RWPE1 (cell line): ENCODE measurements around the gene APOBEC3H.

Experiments used
- CTCF ChIA-PET: fragments of 350-600 bp; sonication (Branson Sonifier 250); formaldehyde crosslinking; extraction: SDS; loops from one replicate; lab custom pipeline; 2021; lab: Yijun Ruan, JAX
- POLR2A ChIA-PET: fragments of 400-600 bp; formaldehyde crosslinking; extraction: SDS; loops from one replicate; lab custom pipeline; 2020; ENCODE audit warnings: antibody characterized with exemption; ENCODE audit not compliant: low non-redundant PET; lab: Yijun Ruan, JAX
- DNase-seq: peaks from one replicate; pipeline ENCODE4 v3.0.0; 2012; ENCODE audit warnings: low spot score
- H3K27ac ChIP-seq: fragments of 450-650 bp; 2 replicates; pipeline ENCODE4 v1.5.1; 2017
- CTCF ChIP-seq: fragments of 450-650 bp; conservative IDR thresholded peaks from 2 replicates; pipeline ENCODE4 v1.5.1; 2017; ENCODE audit warnings: low read depth, mild to moderate bottlenecking

APOBEC3H gene

GRCh38 chr22:39123751-39124581 lies 26.9 kb downstream of the APOBEC3H start:
- no peak overlapping the region for H3K27ac ChIP-seq
- no peak for DNase-seq
- TF ChIP-seq CTCF, result no peak
- ChIA-PET POLR2A (no interaction called here), CTCF (interaction anchor here (0.6 kb wide), 1 partner anchor 82 kb away, joined by 3 read pairs; no protein-coding TSS in a partner anchor)

GRCh38 chr22:39125622-39126021 lies 28.6 kb downstream of the APOBEC3H start:
- ChIA-PET POLR2A (no interaction called here), CTCF (interaction anchor here (0.7 kb wide), 1 partner anchor 298 kb away, joined by 8 read pairs; no protein-coding TSS in a partner anchor)
- TF ChIP-seq CTCF, result no peak
- no peak overlapping the region for H3K27ac ChIP-seq
- DNase-seq, result no peak

DNA sequence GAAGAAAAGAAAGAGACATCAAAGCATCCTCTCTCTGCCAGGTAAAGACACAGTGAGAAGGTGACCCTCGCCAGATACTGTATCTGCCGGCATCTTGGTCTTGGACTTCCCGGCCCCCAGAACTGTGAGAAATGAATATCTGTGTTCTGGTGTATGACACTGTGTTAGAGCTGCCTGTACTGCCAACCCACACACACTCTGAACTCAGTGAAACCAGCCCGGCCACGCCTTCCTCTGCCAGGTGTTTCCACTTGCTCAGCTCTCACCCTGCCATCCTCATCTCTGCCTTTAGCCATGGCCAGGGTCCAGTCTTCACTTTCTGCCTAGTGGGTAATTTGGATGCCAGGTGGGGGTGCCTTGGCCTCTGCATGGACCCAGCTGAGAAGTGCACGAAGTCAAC lies 31.5 kb downstream of the APOBEC3H start:
- ChIA-PET CTCF (interaction anchor here (0.7 kb wide), 1 partner anchor 469 kb away, joined by 4 read pairs; no protein-coding TSS in a partner anchor), POLR2A (no interaction called here)
- H3K27ac ChIP-seq, result no peak overlapping the region
- DNase-seq, result no peak
- no peak for TF ChIP-seq CTCF

GRCh38 chr22:39129081-39129480 lies 32.0 kb downstream of the APOBEC3H start:
- H3K27ac ChIP-seq, result no peak overlapping the region
- DNase-seq, result no peak
- TF ChIP-seq CTCF, result no peak
- ChIA-PET POLR2A (no interaction called here), CTCF (interaction anchor here (0.7 kb wide), 3 partner anchors 14 to 468 kb away, joined by 3 to 4 read pairs (median 4); no protein-coding TSS in a partner anchor)

- POLR2A ChIA-PET, result no interaction called here
- no peak overlapping the region for H3K27ac ChIP-seq
- DNase-seq, result no peak
- CTCF ChIA-PET, result interaction anchor here (0.7 kb wide), 1 partner anchor 85 kb away, joined by 4 read pairs; no protein-coding TSS in a partner anchor
- no peak for TF ChIP-seq CTCF
These were observed 32.7 kb downstream of the APOBEC3H start for GRCh38 chr22:39129746-39130145.

- CTCF ChIA-PET, result no interaction called here
- no peak for TF ChIP-seq CTCF
- no peak overlapping the region for H3K27ac ChIP-seq
- DNase-seq, result no peak
- POLR2A ChIA-PET, result no interaction called here
These were observed 33.2 kb downstream of the APOBEC3H start for GRCh38 chr22:39130152-39130704.
